Measurements from ENCODE around the gene MCOLN3. TPM values are rescaled to one million over a fixed set of nuclear protein-coding genes. Genes with fewer than 3 reads are reported as not detected.

The MCOLN3 gene
- not detected for total RNA-seq
- under 1 TPM in 2 of 3 donors, not detected in 1; 0.08 to 0.51 TPM for polyA plus RNA-seq
- 0 to 0.98 (median 0.44) reads per million in 6 experiments for total RNA-seq

DNA sequence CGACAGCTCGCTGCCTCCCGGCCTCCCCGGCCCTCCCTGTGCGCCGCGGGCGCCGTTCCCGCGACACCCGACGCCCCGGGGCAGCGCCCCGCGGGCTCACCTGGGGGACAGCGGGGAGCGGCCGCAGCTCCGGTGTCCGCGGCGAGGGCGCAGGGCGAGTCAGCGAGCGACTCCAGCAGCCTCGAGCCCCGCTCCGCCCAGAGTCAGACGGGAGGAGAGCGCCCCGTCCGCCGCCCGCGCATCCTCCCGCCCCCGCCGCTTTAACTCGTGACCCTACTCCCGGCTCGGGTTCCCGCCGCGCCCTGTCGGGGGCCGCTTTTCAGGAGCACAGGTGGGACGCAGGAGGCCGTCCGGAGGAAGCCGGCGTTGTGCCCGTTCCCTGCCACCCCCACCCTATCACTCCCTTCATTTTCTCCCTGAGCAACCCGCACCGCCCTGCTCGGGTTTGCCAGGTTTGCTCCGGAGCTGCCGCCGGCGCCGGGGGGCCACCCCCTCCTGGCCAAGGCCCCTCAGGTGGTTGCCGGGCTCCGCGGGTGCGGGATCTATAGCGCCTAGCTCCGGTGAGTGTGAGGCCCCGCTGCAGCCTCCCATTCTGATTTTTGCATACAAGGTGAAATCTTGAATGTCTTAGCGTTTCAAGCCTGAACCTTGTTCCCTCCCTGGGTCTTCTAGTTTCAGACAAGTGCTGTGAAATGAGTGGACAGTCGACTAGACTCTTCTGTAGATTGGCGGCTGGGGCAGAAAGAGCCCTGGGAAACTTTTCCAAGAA, at the start of gene MCOLN3:
Gene MCOLN3 (minus strand): TSS at position 205 of the 769 bp plus-strand sequence. CDS start 3,140 bp downstream, outside the sequence.
- peaks cover 18 to 67% (median 46%) of the 10 kb centered on the region in 5 donors for H3K27me3 Mint-ChIP-seq
- H3K9me3 Mint-ChIP-seq = peaks cover 0 to 3% (median 0%) of the 10 kb centered on the region in 9 donors
- peaks cover 10 to 32% (median 24%) of the 10 kb centered on the region in 4 donors for H3K4me1 Mint-ChIP-seq
- peak; percentile 67 to 76 for ATAC-seq
- POLR2A ChIA-PET = no interaction called here
- peak in 7 of 10 donors; percentile 15 to 37 (median 24) for DNase-seq
- peak within 1 kb of the TSS in 3 of 10 donors; percentile 9 to 33 (median 31) for H3K27ac Mint-ChIP-seq
- peak within 1 kb of the TSS; percentile 66 to 84 (median 82) for H3K4me3 Mint-ChIP-seq
- no peaks in the 10 kb centered on the region for H3K36me3 Mint-ChIP-seq

GRCh38 chr1:85093644-85094043, 45.3 kb upstream of the MCOLN3 start:
- POLR2A ChIA-PET = no interaction called here
- DNase-seq (no peak), ATAC-seq (no peak)
- peaks cover 0 to 4% (median 2%) of the 10 kb centered on the region in 3 donors for H3K36me3 Mint-ChIP-seq
- no peaks in the 10 kb centered on the region for H3K9me3 Mint-ChIP-seq
- peaks cover 0 to 47% (median 13%) of the 10 kb centered on the region in 5 donors for H3K27me3 Mint-ChIP-seq
- no peak overlapping the region for H3K4me3 Mint-ChIP-seq
- H3K27ac Mint-ChIP-seq = peak overlapping the region in 1 of 10 donors; percentile 2
- peaks cover 2 to 15% (median 10%) of the 10 kb centered on the region in 4 donors for H3K4me1 Mint-ChIP-seq

DNA sequence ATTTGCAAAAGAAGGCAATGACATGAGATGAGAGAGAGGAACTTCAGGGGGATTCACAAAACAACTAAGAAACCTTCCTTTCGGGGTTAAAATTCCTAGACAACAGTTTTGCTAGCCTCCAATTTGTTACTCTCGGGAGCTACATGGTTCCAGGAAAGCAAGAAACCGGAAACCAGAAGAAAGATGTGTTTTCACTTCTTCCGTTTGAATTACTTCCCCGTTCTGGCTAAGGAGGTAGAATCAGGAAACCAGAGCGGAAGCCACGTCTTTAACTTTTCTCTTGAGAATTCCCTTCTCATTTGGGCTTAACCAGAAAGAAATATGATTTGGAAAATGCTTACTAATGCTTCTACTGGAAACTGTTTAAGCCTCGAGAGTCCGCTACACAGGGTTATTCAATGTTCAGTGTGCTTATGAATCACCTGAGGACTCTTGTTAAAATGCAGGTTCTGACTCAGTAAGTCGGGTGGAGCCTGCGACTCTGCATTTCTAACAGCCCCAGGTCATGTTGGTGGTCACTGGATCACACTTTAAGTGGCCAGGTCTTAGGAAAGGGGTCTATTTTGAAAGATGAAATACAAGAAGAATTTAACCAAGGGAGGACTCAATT, 43.5 kb upstream of the MCOLN3 start:
- H3K9me3 Mint-ChIP-seq = no peaks in the 10 kb centered on the region
- H3K27ac Mint-ChIP-seq = peak overlapping the region in 7 of 10 donors; percentile 14 to 72 (median 34)
- ATAC-seq = peak in 1 of 2 donors; percentile 14
- peaks cover 0 to 4% (median 2%) of the 10 kb centered on the region in 3 donors for H3K36me3 Mint-ChIP-seq
- POLR2A ChIA-PET = no interaction called here
- peak overlapping the region; percentile 51 to 69 (median 60) for H3K4me3 Mint-ChIP-seq
- peaks cover 0 to 46% (median 10%) of the 10 kb centered on the region in 5 donors for H3K27me3 Mint-ChIP-seq
- peak in 1 of 10 donors; percentile 15 for DNase-seq
- H3K4me1 Mint-ChIP-seq = peaks cover 2 to 15% (median 10%) of the 10 kb centered on the region in 4 donors

GRCh38 chr1:85090225-85090624, 41.9 kb upstream of the MCOLN3 start:
- no peaks in the 10 kb centered on the region for H3K9me3 Mint-ChIP-seq
- peak overlapping the region in 2 of 10 donors; percentile 26 to 37 for H3K27ac Mint-ChIP-seq
- peaks cover 0 to 30% (median 7%) of the 10 kb centered on the region in 5 donors for H3K27me3 Mint-ChIP-seq
- H3K4me1 Mint-ChIP-seq = peaks cover 2 to 15% (median 10%) of the 10 kb centered on the region in 4 donors
- POLR2A ChIA-PET = no interaction called here
- peaks cover 0 to 4% (median 2%) of the 10 kb centered on the region in 3 donors for H3K36me3 Mint-ChIP-seq
- DNase-seq (peak in 3 of 10 donors; percentile 6 to 50 (median 32)), ATAC-seq (peak; percentile 64 to 82)
- no peak overlapping the region for H3K4me3 Mint-ChIP-seq

GRCh38 chr1:85089203-85089602, 40.9 kb upstream of the MCOLN3 start:
- Mint-ChIP-seq H3K4me1 (peaks cover 2 to 15% (median 10%) of the 10 kb centered on the region in 4 donors), H3K36me3 (peaks cover 0 to 4% (median 2%) of the 10 kb centered on the region in 3 donors), H3K4me3 (no peak overlapping the region), H3K27ac (peak overlapping the region in 1 of 10 donors; percentile 41), H3K9me3 (no peaks in the 10 kb centered on the region), H3K27me3 (peaks cover 0 to 34% (median 9%) of the 10 kb centered on the region in 5 donors)
- no peak for DNase-seq
- no peak for ATAC-seq
- POLR2A ChIA-PET = no interaction called here

DNA sequence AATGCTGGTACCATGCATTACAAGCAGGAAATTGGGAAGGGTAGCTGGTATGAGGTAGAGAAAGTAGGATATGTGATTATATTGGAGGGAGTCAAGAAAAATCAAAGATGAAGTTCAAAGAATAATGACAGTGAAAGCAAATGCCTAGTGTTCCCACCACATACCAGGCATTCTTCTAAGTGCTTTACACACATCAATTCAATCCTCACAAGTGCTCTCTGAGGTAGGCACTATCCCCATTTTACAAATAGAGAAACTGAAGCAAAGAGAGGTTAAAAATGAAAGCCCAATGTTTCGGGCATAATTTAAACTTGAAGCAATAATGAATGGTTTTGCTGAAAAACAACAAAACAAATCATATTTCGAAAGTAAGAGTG, 40.1 kb upstream of the MCOLN3 start:
- no peak for ATAC-seq
- POLR2A ChIA-PET = no interaction called here
- Mint-ChIP-seq H3K4me1 (peaks cover 2 to 15% (median 10%) of the 10 kb centered on the region in 4 donors), H3K27ac (no peak overlapping the region), H3K9me3 (no peaks in the 10 kb centered on the region), H3K36me3 (peaks cover 0 to 4% (median 2%) of the 10 kb centered on the region in 3 donors), H3K27me3 (peaks cover 0 to 27% (median 5%) of the 10 kb centered on the region in 5 donors), H3K4me3 (no peak overlapping the region)
- DNase-seq = no peak

DNA sequence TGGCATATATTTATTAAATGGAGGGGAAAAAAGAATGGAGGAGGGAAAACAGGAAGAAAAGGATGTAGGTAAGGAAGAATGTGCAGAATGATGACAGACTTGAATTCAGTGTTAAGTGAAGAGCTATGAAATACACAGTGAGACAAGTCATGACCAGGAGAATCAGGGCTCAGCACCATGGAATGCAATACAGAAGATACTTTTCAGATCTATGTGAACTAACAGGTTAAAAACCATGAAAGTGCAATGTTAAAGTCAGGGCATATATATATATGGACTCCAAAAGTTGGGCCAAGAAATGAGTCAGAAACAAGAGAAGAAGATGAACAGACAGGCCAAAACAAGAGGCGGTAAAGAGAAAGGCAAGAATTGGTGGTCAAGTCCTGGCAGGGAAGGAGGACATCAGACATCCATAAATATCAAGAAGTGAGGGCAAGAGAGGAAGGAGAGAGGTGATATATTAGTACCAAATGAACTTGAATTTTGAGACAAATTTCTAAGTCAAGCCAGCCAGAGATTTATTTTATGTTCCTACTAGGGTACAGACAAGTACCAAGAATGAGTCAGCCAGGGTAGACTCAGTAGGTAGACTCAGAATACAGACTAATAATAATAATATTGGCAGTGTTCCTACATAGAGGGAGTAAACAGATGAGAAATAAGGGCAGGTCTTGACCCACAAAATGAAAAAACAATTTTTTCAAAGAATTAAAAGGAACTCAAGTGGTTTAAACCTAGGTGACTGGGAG, 39.5 kb upstream of the MCOLN3 start:
- Mint-ChIP-seq H3K27me3 (peaks cover 1 to 22% (median 5%) of the 10 kb centered on the region in 5 donors), H3K27ac (no peak overlapping the region), H3K4me3 (no peak overlapping the region), H3K9me3 (no peaks in the 10 kb centered on the region), H3K4me1 (peaks cover 2 to 13% (median 10%) of the 10 kb centered on the region in 4 donors), H3K36me3 (peaks cover 0 to 3% (median 2%) of the 10 kb centered on the region in 3 donors)
- DNase-seq = no peak
- POLR2A ChIA-PET = interaction anchor here (0.7 kb wide), 1 partner anchor 193 kb away, joined by 4 read pairs; no protein-coding TSS in a partner anchor
- no peak for ATAC-seq

GRCh38 chr1:85085417-85085816, 37.1 kb upstream of the MCOLN3 start:
- Mint-ChIP-seq H3K9me3 (no peaks in the 10 kb centered on the region), H3K27ac (peak overlapping the region in 1 of 10 donors; percentile 36), H3K4me3 (no peak overlapping the region), H3K4me1 (no peaks in the 10 kb centered on the region), H3K27me3 (peaks cover 5 to 15% (median 7%) of the 10 kb centered on the region in 5 donors), H3K36me3 (no peaks in the 10 kb centered on the region)
- no peak for DNase-seq
- POLR2A ChIA-PET = no interaction called here
- ATAC-seq = no peak

DNA sequence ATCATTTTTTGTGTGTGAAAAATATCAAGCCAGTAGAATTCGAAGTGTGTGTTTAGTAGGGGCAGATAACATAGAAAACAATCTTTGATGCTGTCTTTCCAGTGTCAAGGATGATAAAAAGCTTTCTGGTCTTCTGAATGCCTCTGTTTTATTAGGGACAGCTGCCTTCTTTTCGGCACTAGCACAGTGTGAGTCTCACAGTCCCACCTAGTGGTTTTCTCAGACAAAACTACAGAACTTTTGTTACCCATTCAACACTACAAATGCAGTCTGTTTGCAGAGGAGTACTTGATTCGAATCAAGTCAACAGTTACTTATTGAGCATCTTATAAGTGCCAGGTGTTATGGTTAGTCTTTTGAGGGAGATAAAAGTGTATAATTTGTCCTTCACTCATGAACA, 30.6 kb upstream of the MCOLN3 start:
- Mint-ChIP-seq H3K9me3 (peaks cover 3 to 21% (median 11%) of the 10 kb centered on the region in 9 donors), H3K27ac (no peak overlapping the region), H3K4me1 (peaks cover 0 to 3% (median 1%) of the 10 kb centered on the region in 4 donors), H3K36me3 (peaks cover 0 to 6% (median 4%) of the 10 kb centered on the region in 3 donors), H3K27me3 (peaks cover 4 to 19% (median 10%) of the 10 kb centered on the region in 5 donors), H3K4me3 (no peak overlapping the region)
- ATAC-seq (no peak), DNase-seq (no peak)
- POLR2A ChIA-PET = interaction anchor here (0.7 kb wide), 1 partner anchor 134 kb away, joined by 3 read pairs; no protein-coding TSS in a partner anchor

DNA sequence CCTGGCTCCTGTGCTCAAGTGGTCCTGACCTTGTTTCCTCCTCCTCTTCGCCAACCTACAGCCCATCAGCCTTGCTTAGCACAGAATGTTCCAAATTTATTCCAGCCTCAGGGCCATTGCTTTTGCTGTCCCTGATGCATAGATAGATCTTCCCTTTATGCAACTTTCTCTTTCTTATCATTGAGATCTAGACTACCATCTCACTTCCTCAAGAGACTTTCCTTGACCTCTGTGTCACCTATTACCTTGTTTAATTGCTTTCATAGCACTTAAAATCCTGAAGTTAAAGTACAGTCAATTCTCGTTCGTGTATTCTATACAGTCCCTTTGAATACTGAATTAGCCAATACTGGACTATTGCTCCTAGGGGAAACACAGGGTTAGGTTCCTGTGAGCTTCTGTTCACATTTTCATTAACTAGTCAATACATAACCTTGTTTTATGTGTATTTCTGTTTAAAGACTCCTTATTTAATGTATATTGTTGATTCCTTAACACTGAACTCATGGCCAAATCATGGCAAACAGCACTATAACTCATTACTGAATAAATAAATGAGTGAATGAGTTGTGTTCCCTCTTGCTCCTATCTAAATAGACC, 26.2 kb upstream of the MCOLN3 start:
- peaks cover 0 to 6% (median 4%) of the 10 kb centered on the region in 3 donors for H3K36me3 Mint-ChIP-seq
- H3K27ac Mint-ChIP-seq = no peak overlapping the region
- H3K27me3 Mint-ChIP-seq = peaks cover 0 to 10% (median 5%) of the 10 kb centered on the region in 5 donors
- peaks cover 3 to 22% (median 11%) of the 10 kb centered on the region in 9 donors for H3K9me3 Mint-ChIP-seq
- H3K4me3 Mint-ChIP-seq = no peak overlapping the region
- peaks cover 0 to 3% (median 1%) of the 10 kb centered on the region in 4 donors for H3K4me1 Mint-ChIP-seq
- ATAC-seq (no peak), DNase-seq (no peak)
- POLR2A ChIA-PET = no interaction called here

GRCh38 chr1:85070972-85071492, 22.7 kb upstream of the MCOLN3 start:
- Mint-ChIP-seq H3K9me3 (peaks cover 0 to 14% (median 11%) of the 10 kb centered on the region in 9 donors), H3K27me3 (peaks cover 0 to 20% (median 9%) of the 10 kb centered on the region in 5 donors), H3K4me3 (no peak overlapping the region), H3K27ac (peak overlapping the region in 1 of 10 donors; percentile 28), H3K4me1 (peaks cover 0 to 3% (median 1%) of the 10 kb centered on the region in 4 donors), H3K36me3 (peaks cover 0 to 4% (median 3%) of the 10 kb centered on the region in 3 donors)
- POLR2A ChIA-PET = no interaction called here
- DNase-seq = no peak
- no peak for ATAC-seq

All from naive thymus-derived CD8-positive, alpha-beta T cell (primary cell).